NCI-H1417 (cell line): ENCODE results near the gene ANGPT4.

Experiments used
- DNase-seq, 3 experiments: peaks; one replicate each; lab custom pipeline; 2025; lab: John Stamatoyannopoulos, UW

The ANGPT4 gene, protein sequence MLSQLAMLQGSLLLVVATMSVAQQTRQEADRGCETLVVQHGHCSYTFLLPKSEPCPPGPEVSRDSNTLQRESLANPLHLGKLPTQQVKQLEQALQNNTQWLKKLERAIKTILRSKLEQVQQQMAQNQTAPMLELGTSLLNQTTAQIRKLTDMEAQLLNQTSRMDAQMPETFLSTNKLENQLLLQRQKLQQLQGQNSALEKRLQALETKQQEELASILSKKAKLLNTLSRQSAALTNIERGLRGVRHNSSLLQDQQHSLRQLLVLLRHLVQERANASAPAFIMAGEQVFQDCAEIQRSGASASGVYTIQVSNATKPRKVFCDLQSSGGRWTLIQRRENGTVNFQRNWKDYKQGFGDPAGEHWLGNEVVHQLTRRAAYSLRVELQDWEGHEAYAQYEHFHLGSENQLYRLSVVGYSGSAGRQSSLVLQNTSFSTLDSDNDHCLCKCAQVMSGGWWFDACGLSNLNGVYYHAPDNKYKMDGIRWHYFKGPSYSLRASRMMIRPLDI

DNA sequence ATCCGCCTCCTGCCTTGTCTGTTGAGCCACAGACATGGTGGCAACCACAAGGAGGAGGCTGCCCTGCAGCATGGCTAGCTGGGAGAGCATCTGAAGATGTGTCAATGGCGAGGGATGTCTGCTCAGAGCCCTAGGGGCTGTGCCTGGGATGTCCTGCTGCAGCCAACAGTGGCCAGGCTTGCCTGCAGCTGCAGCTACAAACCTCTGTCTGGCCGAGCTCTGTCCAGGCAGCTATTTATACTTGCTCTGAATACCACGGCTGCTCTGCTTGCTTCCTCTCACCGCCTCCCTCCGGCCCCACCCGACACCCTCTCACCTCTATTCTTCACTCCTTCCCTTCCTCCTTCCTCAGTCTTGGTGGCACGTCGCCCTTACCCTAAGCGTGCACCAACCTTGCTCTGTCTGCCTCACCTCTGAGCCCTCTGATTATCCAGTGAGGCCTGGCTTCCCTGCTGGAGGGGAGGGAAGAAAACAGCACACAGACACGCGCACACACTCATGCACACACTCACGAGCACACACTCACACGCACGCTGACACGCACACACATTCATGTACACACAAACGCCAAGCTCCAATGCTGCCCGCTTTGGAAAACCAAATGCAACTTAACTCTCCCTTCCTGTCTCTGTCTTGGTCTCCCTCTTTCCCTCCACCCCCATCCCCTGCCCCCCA is at the start of gene ANGPT4:
Gene ANGPT4, minus strand, starts transcription at position 210 of the 675 bp plus-strand sequence. Its CDS starts 120 bp downstream, at position 90.
- no peak for DNase-seq

DNA sequence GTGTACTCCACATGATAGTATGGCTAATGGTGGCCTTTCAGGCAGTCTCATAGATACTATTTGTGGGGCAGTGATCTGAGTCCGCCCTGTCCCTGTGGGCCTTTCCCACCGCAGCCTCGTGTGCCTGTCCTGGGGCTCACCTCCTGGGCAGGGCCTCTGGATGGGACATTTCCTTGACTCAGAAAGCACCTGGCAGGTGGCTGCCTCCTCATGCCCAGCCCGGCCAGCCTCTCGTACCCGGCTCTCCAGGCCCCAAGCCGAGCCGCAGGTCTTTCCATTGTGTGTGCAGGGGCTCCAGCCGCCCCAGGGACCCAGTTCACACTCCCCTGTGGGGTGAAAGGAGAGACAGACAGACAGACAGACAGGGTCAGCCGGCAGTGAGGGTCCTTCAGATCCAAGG is 47.7 kb upstream of the ANGPT4 start:
- no peak for DNase-seq

DNA sequence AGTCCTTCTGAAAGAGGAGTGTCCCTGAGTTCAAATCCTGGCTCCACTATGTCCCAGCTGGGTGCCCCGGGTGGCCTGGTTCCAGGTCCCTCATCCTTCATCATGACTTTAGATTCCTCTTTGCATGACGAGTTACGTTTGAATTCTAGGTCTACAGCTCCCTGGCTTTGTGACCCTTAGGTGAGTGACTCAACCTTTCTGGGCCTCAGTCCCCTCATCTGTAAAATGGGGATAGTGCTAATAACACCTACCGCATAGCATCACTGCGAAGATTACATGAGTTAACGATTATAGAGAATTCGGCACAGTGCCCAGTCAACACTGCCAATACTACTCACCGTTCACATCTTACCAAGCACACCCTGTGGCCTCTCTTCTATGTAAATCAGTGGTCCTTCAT is 46.5 kb upstream of the ANGPT4 start:
- no peak for DNase-seq

DNA sequence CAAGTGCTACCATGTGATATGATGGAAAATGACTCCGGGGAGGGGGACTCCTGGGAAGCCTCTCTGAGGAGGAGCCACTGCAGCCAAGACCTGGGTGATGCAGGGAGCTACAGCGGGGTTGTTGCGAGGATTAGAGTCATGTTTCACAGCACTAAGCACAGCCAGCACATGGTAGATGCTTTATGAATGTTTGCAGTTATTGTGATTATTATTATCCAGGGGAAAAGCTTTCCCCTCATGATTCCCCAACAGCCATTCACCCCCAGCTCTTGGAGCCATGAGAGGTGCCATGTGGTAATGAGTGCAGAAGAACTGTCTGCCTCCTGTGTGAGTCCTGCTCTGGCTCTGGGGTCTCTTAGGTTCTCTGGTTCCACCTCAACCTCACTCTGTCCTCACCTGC is 46.1 kb upstream of the ANGPT4 start:
- no peak for DNase-seq

DNA sequence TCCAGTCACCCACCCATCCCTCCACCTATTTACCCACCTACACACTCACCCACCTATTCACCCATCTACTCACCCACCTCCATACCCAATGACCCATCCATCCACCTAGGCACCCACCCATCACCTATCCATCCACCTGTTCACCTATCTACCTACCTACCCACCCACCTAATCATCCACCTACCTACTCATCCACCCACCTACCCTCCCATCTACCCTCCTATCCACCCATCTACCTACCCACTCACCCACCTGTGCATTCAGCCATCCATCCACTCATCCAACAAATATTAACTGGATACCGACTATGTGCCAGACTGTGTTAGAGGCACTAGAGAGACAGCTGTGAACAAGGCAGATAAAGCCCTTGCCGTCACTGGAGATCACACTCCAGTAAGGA is 45.6 kb upstream of the ANGPT4 start:
- DNase-seq, result no peak

DNA sequence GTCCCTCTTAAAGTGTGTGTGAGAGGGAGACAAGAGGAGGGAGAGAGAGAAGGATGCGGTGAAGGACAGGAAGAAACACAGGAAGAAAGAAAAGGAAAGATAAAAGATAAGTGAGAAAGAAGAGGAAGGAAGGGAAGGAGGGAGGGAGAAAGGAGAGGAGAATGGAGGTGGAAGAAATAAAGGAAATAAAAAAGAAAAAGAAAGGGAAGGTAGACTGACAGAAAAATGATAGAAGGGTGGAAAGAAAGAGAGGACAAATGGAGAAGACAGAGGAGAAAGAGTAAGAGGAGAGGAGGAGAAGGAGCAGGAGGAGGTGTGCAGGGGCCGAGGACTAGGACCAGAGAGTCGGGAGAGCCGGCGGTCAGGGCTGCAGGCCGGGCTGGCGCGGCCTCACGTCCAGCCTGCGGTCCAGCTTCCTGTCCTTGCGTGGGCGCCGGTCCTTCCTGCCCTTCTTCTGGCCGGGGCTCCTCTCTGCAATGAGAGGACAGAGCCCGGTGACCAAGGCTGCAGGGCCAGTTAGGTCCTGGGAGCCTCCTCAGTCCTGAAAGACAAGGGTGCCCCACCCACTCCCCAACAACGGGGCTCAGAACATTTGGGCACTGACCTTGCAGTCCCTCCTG is 44.0 kb upstream of the ANGPT4 start:
- DNase-seq, result no peak

DNA sequence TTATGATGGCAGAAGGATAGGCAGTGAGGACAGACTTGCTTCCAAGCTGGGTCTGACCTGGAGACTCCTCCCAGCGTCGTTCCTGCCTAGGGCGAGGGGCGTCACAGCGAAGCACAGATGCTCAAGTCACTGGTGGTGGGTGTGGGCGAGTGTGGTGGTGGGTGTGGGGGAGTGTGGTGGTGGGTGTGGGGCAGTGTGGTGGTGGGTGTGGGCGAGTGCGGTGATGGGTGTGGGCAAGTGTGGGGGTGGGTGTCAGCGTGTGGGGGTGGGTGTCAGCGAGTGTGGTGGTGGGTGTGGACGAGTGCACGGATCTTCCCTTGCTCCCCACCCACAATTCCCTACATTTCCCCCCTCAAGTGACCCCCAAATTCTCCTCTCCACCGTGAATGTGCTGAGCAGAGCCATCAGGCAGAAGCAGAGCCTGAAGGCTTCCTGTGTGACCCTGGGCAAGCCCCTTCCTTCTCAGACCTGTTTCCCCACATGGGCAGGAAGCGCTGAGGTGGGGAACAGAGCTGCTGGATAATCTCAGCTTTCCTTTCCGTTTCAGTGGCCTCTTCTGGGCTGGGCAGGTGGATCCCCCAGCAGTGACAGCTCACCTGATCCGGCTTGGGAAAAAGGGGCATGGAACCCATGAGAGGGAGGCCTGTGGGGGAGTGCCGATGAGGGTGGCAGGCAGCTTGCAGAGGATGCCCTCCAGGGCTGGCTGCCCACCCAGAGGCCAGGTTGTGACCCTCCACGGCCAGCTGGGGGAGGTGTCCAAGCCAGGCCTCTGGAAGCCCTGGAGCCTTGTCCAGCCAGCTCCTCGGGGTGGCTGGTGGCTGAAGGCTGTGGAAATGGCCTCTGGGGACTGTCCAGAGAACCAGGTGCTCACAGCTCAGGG is 43.0 kb upstream of the ANGPT4 start:
- DNase-seq, result no peak

DNA sequence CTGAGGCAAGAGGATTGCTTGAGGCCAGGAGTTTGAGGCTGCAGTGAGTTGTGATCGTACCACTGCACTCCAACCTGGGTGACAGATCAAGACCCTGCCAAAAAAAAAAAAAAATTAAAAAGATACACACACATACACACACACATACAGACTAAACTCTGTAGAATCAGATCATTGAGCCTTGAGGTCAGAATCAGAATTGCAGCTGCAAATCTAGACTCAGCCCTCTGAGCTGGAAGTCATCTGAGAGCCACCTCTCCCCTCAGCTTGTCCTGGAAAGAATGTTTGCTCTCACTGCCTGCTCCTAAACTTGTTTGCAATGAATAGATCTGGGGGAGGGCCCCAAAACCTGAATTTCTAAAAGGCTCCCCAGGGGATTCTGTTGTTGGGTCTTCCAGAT is 41.4 kb upstream of the ANGPT4 start:
- DNase-seq, result no peak

DNA sequence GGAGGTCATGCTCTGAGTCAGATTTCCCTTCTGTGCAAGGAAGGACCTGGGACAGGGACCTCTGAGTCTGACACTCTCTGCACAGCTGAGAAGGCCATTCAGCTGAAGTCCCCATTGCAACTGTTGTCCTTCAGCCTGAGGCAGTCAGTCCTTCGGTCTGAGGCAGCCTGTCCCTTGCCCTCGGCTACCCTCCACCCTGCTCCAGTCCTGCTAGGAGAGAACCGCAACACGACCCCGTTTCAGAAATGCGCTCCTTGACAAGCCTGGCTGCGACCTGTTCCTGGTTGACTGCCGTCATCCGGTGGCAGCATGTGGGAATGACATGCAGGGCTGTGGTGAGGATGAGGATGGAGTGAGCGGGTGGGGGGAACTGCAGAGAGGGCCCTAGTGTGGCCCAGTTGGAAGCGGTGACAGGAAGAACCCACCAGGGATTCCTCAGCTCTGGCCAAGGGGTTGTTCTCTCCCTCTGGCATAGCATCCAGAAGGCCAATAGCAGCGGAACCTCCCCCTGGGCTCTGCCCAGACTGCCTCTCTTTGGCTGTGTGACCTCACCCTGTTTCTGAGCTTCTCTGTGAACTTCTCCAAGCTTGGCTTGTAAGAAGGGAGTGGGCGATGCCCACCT is 40.3 kb upstream of the ANGPT4 start:
- peak; percentile 47 to 79 (median 52) for DNase-seq

DNA sequence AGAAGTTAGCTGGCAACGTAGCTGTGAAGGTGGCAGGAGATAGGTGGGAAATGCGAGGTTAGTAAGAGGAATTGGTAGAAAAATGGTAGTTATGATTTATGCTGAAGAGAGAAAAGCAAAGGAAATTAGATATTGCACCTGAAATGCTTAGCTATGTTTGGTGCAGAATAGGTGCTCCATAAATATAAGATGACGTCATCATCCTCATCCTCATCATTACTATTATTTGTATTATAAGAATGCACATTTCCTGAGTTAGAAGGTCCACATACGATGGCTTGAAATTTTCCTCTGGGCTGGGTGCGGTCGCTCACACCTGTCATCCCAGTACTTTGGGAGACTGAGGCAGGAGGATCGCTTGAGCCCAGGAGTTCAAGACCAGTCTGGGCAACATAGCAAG is 39.5 kb upstream of the ANGPT4 start:
- DNase-seq, result no peak

DNA sequence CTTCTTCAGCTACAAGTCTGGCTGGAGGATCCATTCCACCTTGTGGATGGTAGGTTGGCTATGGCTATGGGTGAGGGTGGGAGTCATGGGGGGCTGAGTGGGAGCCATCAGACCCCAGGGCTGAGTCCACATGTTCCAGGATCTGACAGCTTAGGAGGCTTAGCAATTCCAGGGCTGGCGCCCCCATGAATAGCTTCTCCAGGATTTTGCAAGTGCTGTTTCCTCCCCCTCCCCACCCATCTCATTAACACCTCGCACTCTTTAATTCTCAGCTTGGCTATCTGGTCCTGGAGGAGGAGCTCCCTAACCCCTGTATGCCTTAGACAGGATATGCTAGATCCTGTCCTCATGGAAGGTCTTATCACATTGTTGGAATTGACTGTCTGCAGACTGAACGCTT is 39.0 kb upstream of the ANGPT4 start:
- no peak for DNase-seq

DNA sequence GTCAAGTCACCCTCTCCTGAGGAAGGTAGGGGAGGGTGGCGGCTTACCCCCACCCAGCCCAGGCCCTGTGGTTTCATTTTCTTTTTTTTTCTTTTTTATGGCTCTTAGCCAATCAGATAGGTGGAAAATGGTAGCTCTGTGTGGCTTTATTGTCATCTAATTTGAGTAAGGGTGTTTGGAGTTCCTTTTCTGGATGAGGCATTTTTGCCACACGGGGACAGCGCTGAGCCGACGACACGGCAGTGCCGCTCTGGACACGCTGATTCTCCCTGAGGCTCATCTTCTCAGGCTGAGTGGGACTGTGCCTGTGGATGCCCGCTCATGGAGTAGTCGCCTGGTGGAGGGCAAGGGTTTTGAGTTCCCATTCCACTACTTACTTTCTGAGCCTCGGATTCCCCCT is 37.6 kb upstream of the ANGPT4 start:
- DNase-seq, result peak in 2 of 3 experiments; percentile 21 to 42

DNA sequence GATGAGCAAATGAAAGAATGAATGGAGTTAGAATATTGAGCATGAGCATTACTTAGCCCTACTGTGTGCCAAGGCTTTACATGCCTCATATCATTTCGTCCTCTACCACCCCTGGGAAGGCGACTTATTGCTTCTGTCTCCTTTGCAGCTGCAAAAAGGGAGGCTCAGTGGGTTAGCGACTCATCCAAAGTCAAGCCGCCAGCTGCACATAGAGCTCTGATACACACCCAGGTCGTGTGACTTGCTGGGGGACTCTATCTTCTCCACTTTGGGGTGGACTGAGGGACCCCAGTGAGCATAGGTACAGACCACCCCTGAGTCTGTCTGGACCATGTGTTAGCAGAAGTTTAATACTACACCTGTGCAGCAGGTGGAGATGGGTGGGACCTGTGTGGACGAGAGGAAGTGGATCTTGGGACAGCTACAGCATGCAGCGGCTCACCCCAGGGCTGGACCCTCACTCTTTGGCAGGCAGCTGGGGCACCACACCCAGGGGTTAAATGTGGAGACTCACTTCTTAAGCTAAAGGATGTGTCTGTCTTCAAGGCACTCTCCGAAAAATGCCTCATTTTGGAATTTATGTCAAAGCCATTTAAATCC is 36.2 kb upstream of the ANGPT4 start:
- DNase-seq, result no peak

DNA sequence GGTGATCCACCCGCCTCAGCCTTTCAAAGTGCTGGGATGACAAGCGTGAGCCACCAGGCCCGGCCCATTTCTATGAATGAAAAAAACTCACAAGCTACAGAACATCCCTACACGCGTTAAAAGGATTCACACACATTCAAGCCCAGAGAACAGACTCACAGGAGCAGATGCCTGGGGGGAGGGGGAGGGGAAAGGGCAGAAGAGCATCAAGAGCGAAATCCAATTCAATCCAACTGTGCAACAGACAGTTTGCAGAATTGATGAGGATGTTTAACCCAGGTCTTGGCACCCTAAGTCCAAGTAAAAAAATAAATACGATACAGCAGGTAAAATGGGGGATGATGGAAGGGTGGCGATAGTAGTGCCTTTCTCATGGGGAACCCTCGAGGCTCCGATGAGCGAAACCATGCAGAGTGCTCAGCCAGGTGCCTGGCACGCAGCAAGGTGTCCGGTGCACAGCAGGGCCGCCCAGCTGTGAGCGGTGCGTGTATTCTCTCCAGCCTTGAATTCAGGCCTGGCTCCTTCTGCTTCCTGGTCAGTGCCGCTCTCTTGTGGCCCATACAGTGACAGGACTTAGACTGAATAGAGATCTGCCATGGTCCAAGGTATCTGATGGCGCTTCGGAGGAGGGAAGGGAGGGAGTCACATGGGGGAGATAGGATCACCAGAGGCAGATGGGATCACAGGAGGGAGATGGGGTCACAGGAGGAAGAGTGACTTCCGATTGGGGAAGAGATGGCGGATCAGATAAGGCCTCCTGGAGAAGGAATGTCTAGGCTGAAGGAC is 35.4 kb upstream of the ANGPT4 start:
- no peak for DNase-seq

DNA sequence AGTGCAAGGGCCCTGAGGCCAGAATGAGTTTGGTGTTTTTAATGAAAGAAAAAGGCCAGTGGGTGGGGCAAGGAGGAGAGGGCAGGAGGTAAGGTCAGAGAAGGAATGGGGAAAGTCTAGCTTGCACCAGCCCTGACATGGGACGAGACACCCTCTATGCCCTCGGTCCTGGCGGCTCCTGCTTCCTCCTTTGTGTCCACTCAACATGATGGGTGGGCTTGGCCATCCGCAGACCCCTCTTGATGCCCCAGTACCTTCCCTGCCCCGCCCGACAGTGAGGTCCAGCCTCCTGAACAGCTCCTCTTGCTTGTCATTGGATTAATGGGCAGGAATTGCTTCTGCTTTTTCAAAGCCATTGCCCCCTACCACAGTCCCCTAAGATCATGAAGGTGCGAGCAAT is 33.6 kb upstream of the ANGPT4 start:
- no peak for DNase-seq

DNA sequence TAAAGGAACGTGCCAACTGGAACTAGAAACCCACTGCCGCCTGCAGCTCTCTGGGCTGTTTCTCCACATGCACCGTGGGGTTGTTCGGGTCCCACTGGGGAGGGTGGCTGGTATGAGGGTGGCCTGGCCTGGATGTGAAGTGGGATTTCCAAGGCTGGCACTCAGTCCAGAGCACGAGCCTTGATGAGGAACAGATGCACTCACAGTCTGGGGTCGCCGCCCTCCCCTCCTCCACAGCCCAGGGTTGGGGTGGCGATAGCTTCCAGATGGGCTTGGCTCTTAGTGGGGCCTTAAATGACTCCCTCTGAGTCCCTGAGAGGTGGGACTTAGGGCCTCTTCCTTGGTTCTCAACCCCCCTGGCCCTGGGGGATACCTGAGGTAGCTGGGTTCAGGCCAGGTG is 30.7 kb upstream of the ANGPT4 start:
- DNase-seq, result no peak

DNA sequence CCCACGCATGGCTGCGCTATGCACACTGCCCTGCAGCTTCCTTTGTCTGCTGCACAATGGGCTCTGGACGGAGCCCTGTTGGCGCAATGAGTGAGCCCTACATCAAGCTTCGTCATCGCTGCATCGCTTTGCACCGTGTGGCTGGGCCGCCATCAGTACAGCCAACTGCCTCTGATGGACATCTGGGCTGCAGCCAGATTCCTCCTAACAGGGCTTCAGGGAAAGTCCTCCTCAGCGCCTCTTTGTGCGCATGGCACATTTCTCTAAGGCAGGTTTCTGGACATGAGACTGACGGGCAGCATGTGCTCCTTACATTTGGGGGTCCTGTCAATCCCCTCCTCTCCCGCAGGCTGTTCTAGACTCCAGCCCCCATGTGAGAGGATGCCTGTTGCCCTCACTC is 29.7 kb upstream of the ANGPT4 start:
- DNase-seq, result peak in 1 of 3 experiments; percentile 20

DNA sequence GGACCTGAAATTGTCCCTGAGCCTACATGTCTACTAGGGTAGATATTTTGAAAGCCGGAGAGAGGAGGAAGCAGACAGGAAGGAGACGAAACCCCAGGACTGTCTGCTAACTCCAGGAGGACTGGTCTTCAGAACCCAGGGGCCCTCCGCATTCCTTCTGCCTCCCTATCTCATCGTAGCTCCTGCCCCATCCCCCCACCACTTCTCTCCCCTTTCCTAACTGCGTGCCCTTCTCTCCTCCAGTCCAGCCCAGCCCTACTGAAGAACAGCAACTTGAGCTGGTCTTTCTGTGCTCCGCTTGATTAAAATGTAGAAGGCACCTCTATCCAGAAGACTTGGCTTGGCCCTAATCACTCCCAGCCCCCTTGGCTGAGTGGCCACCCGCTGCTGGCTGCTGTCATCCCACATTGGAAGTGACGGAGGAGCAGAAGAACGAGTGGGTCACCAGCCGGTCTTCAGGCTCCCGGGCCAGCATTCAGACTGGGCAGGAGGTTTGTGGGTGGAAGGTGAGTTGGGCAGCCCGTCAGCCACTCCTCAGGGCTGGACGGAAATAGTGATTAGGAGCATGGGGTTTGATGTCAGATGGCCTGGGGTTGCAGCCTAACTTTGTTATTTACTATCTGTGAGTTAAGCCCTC is 28.8 kb upstream of the ANGPT4 start:
- DNase-seq, result no peak

DNA sequence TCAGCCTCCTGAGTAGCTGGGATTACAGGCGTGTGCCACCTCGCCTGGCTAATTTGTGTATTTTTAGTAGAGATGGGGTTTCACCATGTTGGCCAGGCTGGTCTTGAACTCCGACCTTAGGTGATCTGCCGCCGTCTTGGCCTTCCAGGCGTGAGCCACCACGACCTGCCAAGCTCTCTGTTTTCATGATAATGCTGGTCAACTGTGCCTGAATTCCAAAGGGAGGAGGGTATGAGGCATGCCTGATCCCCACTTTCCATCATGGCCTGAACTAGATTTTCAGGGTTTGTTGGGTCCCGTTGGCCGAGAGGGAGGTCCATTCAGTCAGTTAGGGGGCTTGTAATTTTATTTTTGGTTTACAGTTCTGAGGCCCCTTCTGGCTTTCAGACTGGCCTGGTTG is 28.0 kb upstream of the ANGPT4 start:
- DNase-seq, result no peak

DNA sequence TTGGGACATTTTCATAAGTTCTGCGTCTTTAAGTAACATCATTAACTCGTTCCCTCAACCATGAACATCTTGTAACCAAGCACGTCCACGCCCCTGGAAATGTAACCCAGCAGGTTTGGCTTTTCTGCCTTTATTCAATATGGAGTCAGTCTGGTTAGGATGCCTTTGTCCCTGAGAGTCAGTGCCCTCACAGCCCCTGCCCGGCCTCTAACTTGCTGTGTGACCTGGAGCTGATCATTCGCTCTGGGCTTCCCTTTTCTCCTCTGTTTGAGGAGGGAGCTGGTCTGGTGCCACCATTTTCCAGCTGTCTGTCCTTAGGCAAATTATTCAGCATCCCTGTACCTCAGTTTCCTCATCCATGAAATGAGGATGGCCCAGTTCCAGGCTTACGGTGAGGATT is 26.5 kb upstream of the ANGPT4 start:
- DNase-seq, result no peak
